Lung (tissue), 12 donors: ENCODE data around the gene BLOC1S4. TPM values are rescaled to one million over a fixed set of nuclear protein-coding genes. Genes with fewer than 3 reads are reported as not detected.
A peak's percentile ranks its signal among the peaks of the same experiment; 100 is the strongest.

ENCODE experiments used
- ATAC-seq: fragments of 200-7000 bp; cut with Tn5 transposase; one replicate; pipeline ENCODE4 v1.9.1; 2020; ENCODE audit warnings: moderate number of reproducible peaks; ENCODE audit not compliant: insufficient read depth, low FRiP score
- DNase-seq, 3 donors: peaks; one replicate each; pipeline ENCODE4 v3.0.0-alpha.2; 2013 to 2017
- H3K27ac ChIP-seq, 2 donors: one replicate each; pipeline ENCODE4 v1.5.1; 2013; ENCODE audit warnings: mild to moderate bottlenecking in 2 of 2, moderate library complexity in 2 of 2, control low read depth in 1 of 2, inconsistent platforms in 1 of 2, low read depth in 1 of 2, low read length in 1 of 2
- H3K27me3 ChIP-seq, 3 donors: one replicate each; pipeline ENCODE4 v1.5.1; 2013; ENCODE audit warnings: low read length in 2 of 3; ENCODE audit not compliant: control insufficient read depth in 3 of 3, insufficient read depth in 3 of 3
- H3K36me3 ChIP-seq, 4 donors: one replicate each; pipeline ENCODE4 v1.5.1; 2013; ENCODE audit warnings: low read length in 4 of 4, mild to moderate bottlenecking in 1 of 4, moderate library complexity in 1 of 4; ENCODE audit not compliant: control insufficient read depth in 4 of 4, insufficient read depth in 4 of 4
- H3K4me1 ChIP-seq, 5 donors: one replicate each; pipeline ENCODE4 v1.5.1; 2013; ENCODE audit warnings: low read length in 5 of 5, mild to moderate bottlenecking in 2 of 5, moderate library complexity in 1 of 5; ENCODE audit not compliant: control insufficient read depth in 5 of 5, insufficient read depth in 5 of 5
- H3K4me3 ChIP-seq: one replicate; pipeline ENCODE4 v1.5.1; 2013; ENCODE audit warnings: mild to moderate bottlenecking, control low read depth, moderate library complexity
- H3K9ac ChIP-seq, 2 donors: one replicate each; pipeline ENCODE4 v1.5.1; 2013; ENCODE audit warnings: low read length in 2 of 2, control low read depth in 1 of 2; ENCODE audit not compliant: insufficient read depth in 1 of 2
- H3K9me3 ChIP-seq, 4 donors: one replicate each; pipeline ENCODE4 v1.5.1; 2013; ENCODE audit warnings: low read length in 3 of 4, mild to moderate bottlenecking in 1 of 4, moderate library complexity in 1 of 4; ENCODE audit not compliant: control insufficient read depth in 4 of 4, insufficient read depth in 3 of 4
- WGBS, 2 donors: extraction: QIAGEN DNeasy Blood & Tissue Kit; methylation state at CpG; one replicate each; pipeline ENCODE4 v1.1.7; 2013; 5-methylcytosine and 5-hydroxymethylcytosine counted together
- polyA plus RNA-seq, 2 donors: library from polyadenylated mRNA; stranded (reverse); fragments of 200-250 nt; gene quantifications; one replicate each; pipeline ENCODE4 v1.2.1, GENCODE V29; 2013
- total RNA-seq, 2 donors: library from RNA; depleted of rRNA in 1 of 2; stranded (reverse); fragments of >200 nt in 1 of 2; gene quantifications; one replicate each; pipeline ENCODE4 v1.2.1, GENCODE V29; 2014 to 2021
- TF ChIP-seq, protein P1 (sequence below): IDR thresholded peaks from 2 replicates; pipeline ENCODE4 v1.5.1; 2012; ENCODE audit warnings: mild to moderate bottlenecking; ENCODE audit errors: control extremely low read depth, extremely low read depth
- donor health status: control.
- donor health status: control.
- donor health status: Bipolar disorder and iron deficiency.
- donor health status: healthy.
- donor health status: DM: yes; HTN: yes; CAD: no.

The BLOC1S4 gene
- total and polyA plus RNA-seq, 4 donors = 8.0 to 15.2 (median 11.6) TPM

GRCh38 chr4:6747294-6748051 is 31.5 kb downstream of the BLOC1S4 start:
- H3K27ac ChIP-seq = peak overlapping the region in 1 of 2 donors; percentile 82
- ATAC-seq = peak; percentile 37

DNA sequence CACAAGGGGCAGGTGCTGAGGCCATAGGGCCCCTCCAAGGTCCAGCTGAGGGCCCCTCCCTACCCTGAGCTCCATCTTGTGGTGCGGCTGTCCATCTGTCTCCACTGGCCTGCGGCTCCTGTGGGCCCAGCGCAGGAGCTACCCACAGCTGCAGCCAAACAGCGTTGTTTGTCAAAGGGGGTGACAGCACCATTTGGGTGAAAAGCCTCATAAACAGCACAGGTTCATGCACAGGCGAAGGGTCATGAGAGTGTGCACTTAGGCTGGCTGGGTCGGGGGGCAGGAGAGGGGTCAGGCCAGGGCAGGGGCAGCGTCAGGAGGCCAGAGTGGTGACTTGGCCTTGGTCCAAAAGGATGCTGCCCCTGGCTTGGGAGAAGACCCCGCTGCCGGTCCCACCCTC is 32.3 kb downstream of the BLOC1S4 start:
- TF ChIP-seq, protein P1, sequence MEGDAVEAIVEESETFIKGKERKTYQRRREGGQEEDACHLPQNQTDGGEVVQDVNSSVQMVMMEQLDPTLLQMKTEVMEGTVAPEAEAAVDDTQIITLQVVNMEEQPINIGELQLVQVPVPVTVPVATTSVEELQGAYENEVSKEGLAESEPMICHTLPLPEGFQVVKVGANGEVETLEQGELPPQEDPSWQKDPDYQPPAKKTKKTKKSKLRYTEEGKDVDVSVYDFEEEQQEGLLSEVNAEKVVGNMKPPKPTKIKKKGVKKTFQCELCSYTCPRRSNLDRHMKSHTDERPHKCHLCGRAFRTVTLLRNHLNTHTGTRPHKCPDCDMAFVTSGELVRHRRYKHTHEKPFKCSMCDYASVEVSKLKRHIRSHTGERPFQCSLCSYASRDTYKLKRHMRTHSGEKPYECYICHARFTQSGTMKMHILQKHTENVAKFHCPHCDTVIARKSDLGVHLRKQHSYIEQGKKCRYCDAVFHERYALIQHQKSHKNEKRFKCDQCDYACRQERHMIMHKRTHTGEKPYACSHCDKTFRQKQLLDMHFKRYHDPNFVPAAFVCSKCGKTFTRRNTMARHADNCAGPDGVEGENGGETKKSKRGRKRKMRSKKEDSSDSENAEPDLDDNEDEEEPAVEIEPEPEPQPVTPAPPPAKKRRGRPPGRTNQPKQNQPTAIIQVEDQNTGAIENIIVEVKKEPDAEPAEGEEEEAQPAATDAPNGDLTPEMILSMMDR = no peak
- ATAC-seq (no peak), DNase-seq (no peak)
- 89 to 91% methylated on average over 9 of the region's 9 CpGs for WGBS, 2 donors
- Histone ChIP-seq H3K9me3 (no peaks in the 10 kb centered on the region), H3K9ac (no peak overlapping the region), H3K27me3 (no peaks in the 10 kb centered on the region), H3K36me3 (no peaks in the 10 kb centered on the region), H3K4me1 (peaks cover 0 to 24% (median 15%) of the 10 kb centered on the region in 5 donors), H3K27ac (peak overlapping the region in 1 of 2 donors; percentile 82), H3K4me3 (no peak overlapping the region)

More at GRCh38 chr4:6747294-6748051, 31.5 kb downstream of the BLOC1S4 start:
- TF ChIP-seq, protein P1 = no peak
- H3K36me3 ChIP-seq = no peaks in the 10 kb centered on the region
- peaks cover 0 to 24% (median 15%) of the 10 kb centered on the region in 5 donors for H3K4me1 ChIP-seq
- WGBS, 2 donors = 56 to 82% methylated on average over 11 of the region's 11 CpGs
- DNase-seq = no peak
- H3K27me3 ChIP-seq = no peaks in the 10 kb centered on the region
- no peak overlapping the region for H3K4me3 ChIP-seq
- H3K9me3 ChIP-seq = no peaks in the 10 kb centered on the region
- no peak overlapping the region for H3K9ac ChIP-seq

GRCh38 chr4:6749340-6750171 is 33.6 kb downstream of the BLOC1S4 start:
- Histone ChIP-seq H3K4me1 (peaks cover 0 to 24% (median 15%) of the 10 kb centered on the region in 5 donors), H3K4me3 (no peak overlapping the region), H3K27me3 (no peaks in the 10 kb centered on the region), H3K9ac (no peak overlapping the region), H3K36me3 (no peaks in the 10 kb centered on the region), H3K27ac (no peak overlapping the region), H3K9me3 (no peaks in the 10 kb centered on the region)
- ATAC-seq (peak; percentile 76), DNase-seq (no peak)
- WGBS, 2 donors = 55 to 72% methylated on average over 24 to 25 of the region's 25 CpGs
- TF ChIP-seq, protein P1 = no peak
